ENCODE measurements around the gene KRTAP19-6.

Gene KRTAP19-6

GRCh38 chr21:30579346-30579745, 37.7 kb upstream of the KRTAP19-6 start:
- no peak for ATAC-seq
- TF ChIP-seq, protein P1, sequence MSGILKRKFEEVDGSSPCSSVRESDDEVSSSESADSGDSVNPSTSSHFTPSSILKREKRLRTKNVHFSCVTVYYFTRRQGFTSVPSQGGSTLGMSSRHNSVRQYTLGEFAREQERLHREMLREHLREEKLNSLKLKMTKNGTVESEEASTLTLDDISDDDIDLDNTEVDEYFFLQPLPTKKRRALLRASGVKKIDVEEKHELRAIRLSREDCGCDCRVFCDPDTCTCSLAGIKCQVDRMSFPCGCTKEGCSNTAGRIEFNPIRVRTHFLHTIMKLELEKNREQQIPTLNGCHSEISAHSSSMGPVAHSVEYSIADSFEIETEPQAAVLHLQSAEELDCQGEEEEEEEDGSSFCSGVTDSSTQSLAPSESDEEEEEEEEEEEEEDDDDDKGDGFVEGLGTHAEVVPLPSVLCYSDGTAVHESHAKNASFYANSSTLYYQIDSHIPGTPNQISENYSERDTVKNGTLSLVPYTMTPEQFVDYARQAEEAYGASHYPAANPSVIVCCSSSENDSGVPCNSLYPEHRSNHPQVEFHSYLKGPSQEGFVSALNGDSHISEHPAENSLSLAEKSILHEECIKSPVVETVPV (CRISPR knock-in tag; IDR thresholded peaks at IDR 0.05): no peak
- TF ChIP-seq PPARA (CRISPR knock-in tag; IDR thresholded peaks at IDR 0.05; ENCODE audit: borderline replicate concordance) (no peak), TSHZ2 (CRISPR knock-in tag; IDR thresholded peaks at IDR 0.05) (no peak), ISL1 (CRISPR knock-in tag; IDR thresholded peaks at IDR 0.05) (no peak), BACH2 (CRISPR knock-in tag; IDR thresholded peaks at IDR 0.05; ENCODE audit: borderline replicate concordance) (no peak), RARB (CRISPR knock-in tag; IDR thresholded peaks at IDR 0.05) (no peak), PATZ1 (CRISPR knock-in tag; IDR thresholded peaks at IDR 0.05; ENCODE audit: borderline replicate concordance) (no peak), ZFP30 (CRISPR knock-in tag; IDR thresholded peaks at IDR 0.05) (no peak)

DNA sequence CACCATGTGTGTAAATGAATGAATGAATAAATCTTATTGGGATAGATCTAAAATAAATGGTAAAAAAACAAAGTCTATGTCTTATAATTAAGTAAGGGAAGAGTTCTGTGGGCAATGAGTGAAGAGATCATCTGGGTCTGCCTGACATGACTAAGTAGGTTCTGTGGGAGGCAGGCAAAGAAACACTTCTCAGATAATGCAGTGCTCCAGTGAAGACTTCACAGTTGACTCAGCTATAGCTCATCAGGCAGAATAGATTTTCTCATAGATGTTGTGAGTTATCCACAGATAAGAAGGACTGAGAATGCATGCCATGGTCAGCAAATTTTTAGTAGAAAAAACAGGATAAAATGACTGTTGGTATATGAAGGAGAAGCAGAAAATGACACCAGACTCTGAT, 36.1 kb upstream of the KRTAP19-6 start:
- no peak for ATAC-seq
- TF ChIP-seq CREB5 (CRISPR knock-in tag; IDR thresholded peaks at IDR 0.05; ENCODE audit: low read depth): no peak
- no peak for TF ChIP-seq TOX (CRISPR knock-in tag; IDR thresholded peaks at IDR 0.05; ENCODE audit: borderline replicate concordance)
- TF ChIP-seq TCF4 (CRISPR knock-in tag; IDR thresholded peaks at IDR 0.05; ENCODE audit: borderline replicate concordance): no peak
- no peak for TF ChIP-seq ESRRG (CRISPR knock-in tag; IDR thresholded peaks at IDR 0.05)
- no peak for TF ChIP-seq OSR1 (CRISPR knock-in tag; IDR thresholded peaks at IDR 0.05)
- TF ChIP-seq CSDC2 (CRISPR knock-in tag; IDR thresholded peaks at IDR 0.05): no peak
- no peak for TF ChIP-seq BACH2 (CRISPR knock-in tag; IDR thresholded peaks at IDR 0.05; ENCODE audit: borderline replicate concordance)
- no peak for TF ChIP-seq TSHZ2 (CRISPR knock-in tag; IDR thresholded peaks at IDR 0.05)
- no peak for TF ChIP-seq ZFP3 (CRISPR knock-in tag; IDR thresholded peaks at IDR 0.05)
- TF ChIP-seq, protein P2, sequence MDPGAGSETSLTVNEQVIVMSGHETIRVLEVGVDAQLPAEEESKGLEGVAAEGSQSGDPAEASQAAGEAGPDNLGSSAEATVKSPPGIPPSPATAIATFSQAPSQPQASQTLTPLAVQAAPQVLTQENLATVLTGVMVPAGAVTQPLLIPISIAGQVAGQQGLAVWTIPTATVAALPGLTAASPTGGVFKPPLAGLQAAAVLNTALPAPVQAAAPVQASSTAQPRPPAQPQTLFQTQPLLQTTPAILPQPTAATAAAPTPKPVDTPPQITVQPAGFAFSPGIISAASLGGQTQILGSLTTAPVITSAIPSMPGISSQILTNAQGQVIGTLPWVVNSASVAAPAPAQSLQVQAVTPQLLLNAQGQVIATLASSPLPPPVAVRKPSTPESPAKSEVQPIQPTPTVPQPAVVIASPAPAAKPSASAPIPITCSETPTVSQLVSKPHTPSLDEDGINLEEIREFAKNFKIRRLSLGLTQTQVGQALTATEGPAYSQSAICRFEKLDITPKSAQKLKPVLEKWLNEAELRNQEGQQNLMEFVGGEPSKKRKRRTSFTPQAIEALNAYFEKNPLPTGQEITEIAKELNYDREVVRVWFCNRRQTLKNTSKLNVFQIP (CRISPR knock-in tag; IDR thresholded peaks at IDR 0.05; ENCODE audit: borderline replicate concordance, low read depth): no peak
- TF ChIP-seq ZNF70 (CRISPR knock-in tag; IDR thresholded peaks at IDR 0.05): no peak
- no peak for TF ChIP-seq SNAI2 (CRISPR knock-in tag; IDR thresholded peaks at IDR 0.05)
- TF ChIP-seq ZFP30 (CRISPR knock-in tag; IDR thresholded peaks at IDR 0.05): no peak
- TF ChIP-seq ZC3H10 (CRISPR knock-in tag; IDR thresholded peaks at IDR 0.05): no peak
- TF ChIP-seq, protein P1 (CRISPR knock-in tag; IDR thresholded peaks at IDR 0.05): no peak
- no peak for TF ChIP-seq RARB (CRISPR knock-in tag; IDR thresholded peaks at IDR 0.05)
- TF ChIP-seq ARNTL (CRISPR knock-in tag; IDR thresholded peaks at IDR 0.05; ENCODE audit: borderline replicate concordance, low read depth): no peak

Measured in SK-N-SH treated with all-trans-retinoic acid at 6 μM for 48 hours (cell line).